Measurements from ENCODE around the gene SHFL. TPM values are rescaled to one million over a fixed set of nuclear protein-coding genes. Genes with fewer than 3 reads are reported as not detected.

SHFL gene
- total and polyA plus RNA-seq, 2 of the 8 experiments (the other 6 are each of a cell fraction or from before 2014, with no cell fraction given): 25.3 to 37.1 TPM

GRCh38 chr19:10133596-10133995 is 47.5 kb downstream of the SHFL start:
- H2BK5ac ChIP-seq (ENCODE audit: low read depth, low read length): no peak overlapping the region
- H4K91ac ChIP-seq (replicated peaks; ENCODE audit: insufficient read length, low read length): no peak overlapping the region
- no peak overlapping the region for H3K4ac ChIP-seq (replicated peaks; ENCODE audit: insufficient read length, low read depth, low read length)
- no peak overlapping the region for H3K23ac ChIP-seq (ENCODE audit: insufficient read length)
- no peak overlapping the region for H3K9ac ChIP-seq (replicated peaks in 1 of 4; ENCODE audit: extremely low read depth in 1 of 4, low read depth in 3 of 4, low read length in 3 of 4)
- H3K4me1 ChIP-seq (replicated peaks in 1 of 4; ENCODE audit: control insufficient read depth in 3 of 4, insufficient read depth in 4 of 4, low read length in 3 of 4): no peaks in the 10 kb centered on the region
- H3K9me3 ChIP-seq (ENCODE audit: insufficient read depth in 2 of 2, low read depth in 1 of 2, low read length in 1 of 2): no peaks in the 10 kb centered on the region
- DNase-seq (ENCODE audit: low read depth in 1 of 2, low spot score in 2 of 2) (no peak), FAIRE-seq (no peak)
- no peak overlapping the region for H3K18ac ChIP-seq (ENCODE audit: extremely low read depth, low read length)
- CTCF ChIA-PET (ENCODE audit: partially characterized antibody): interaction anchor here (0.6 to 1.4 kb wide), 6 partner anchors 12 to 203 kb away, joined by 3 to 10 read pairs (median 3); no protein-coding TSS in a partner anchor
- no peak overlapping the region for H2BK15ac ChIP-seq (ENCODE audit: low read length)
- no peak overlapping the region for H3K56ac ChIP-seq (replicated peaks; ENCODE audit: insufficient read length, low read depth, low read length)
- no peak overlapping the region for H2AFZ ChIP-seq (ENCODE audit: low read length)
- POLR2A ChIA-PET (ENCODE audit: partially characterized antibody): interaction anchor here (0.9 to 29.1 kb wide), 6 partner anchors 8 to 53 kb away, joined by 3 to 412 read pairs (median 4); partner anchors contain the start of genes ANGPTL6, P2RY11 and PPAN
- 89% methylated on average over 11 of the region's 11 CpGs; no CpG with 5 or more reads in 1 of the 2 experiments for WGBS, 2 experiments (ENCODE audit: extremely low coverage in 1 of 2, insufficient coverage in 1 of 2, insufficient read length in 1 of 2, insufficient replicate concordance in 2 of 2, low coverage in 1 of 2, low lambda C conversion rate in 2 of 2, missing lambda C conversion rate in 1 of 2)
- peaks cover 3 to 17% of the 10 kb centered on the region in 2 experiments for H4K20me1 ChIP-seq (replicated peaks in 1 of 2; ENCODE audit: control insufficient read depth in 1 of 2, insufficient read depth in 2 of 2, low read length in 2 of 2)
- peaks cover 29 to 65% (median 47%) of the 10 kb centered on the region in 4 experiments for H3K36me3 ChIP-seq (ENCODE audit: control insufficient read depth in 2 of 4, insufficient read depth in 4 of 4, low read length in 3 of 4)
- H3K79me2 ChIP-seq (ENCODE audit: control insufficient read depth in 1 of 2, insufficient read depth in 2 of 2, low read length in 2 of 2): no peaks in the 10 kb centered on the region
- H3K4me2 ChIP-seq (ENCODE audit: insufficient read depth in 1 of 2, low read depth in 2 of 2, low read length in 2 of 2): no peak overlapping the region
- no peaks in the 10 kb centered on the region for H3K27me3 ChIP-seq (replicated peaks in 1 of 4; ENCODE audit: control insufficient read depth in 3 of 4, extremely low read depth in 1 of 4, insufficient read depth in 3 of 4, low read length in 3 of 4)
- H3K27ac ChIP-seq (ENCODE audit: low read depth, low read length): no peak overlapping the region
- no peak overlapping the region for H2BK20ac ChIP-seq (ENCODE audit: low read length)
- no peak overlapping the region for H2BK120ac ChIP-seq (replicated peaks; ENCODE audit: low read depth, low read length)
- H4K8ac ChIP-seq (ENCODE audit: extremely low read depth, insufficient read depth, low read length): no peak overlapping the region
- no peak overlapping the region for H2BK12ac ChIP-seq (ENCODE audit: low read depth, low read length)
- no peaks in the 10 kb centered on the region for H3K23me2 ChIP-seq (ENCODE audit: low read depth, low read length)
- H3K4me3 ChIP-seq (ENCODE audit: extremely low read depth in 1 of 4, insufficient read depth in 2 of 4, low read depth in 3 of 4, low read length in 4 of 4): no peak overlapping the region
- H3K14ac ChIP-seq (ENCODE audit: insufficient read length): no peak overlapping the region
- no peak overlapping the region for H4K5ac ChIP-seq (ENCODE audit: insufficient read length, low read depth, low read length)
- H2AK5ac ChIP-seq (ENCODE audit: low read depth, low read length): no peak overlapping the region
- no peak for TF ChIP-seq SP1 (IDR thresholded peaks at IDR 0.05; ENCODE audit: low read depth, low read length)
- H3K79me1 ChIP-seq (ENCODE audit: low read depth, low read length): no peaks in the 10 kb centered on the region
